HG03097 (cell line): Measurements from ENCODE around the gene ARPP19.
A peak's percentile ranks its signal among the peaks of the same experiment; 100 is the strongest.
"Not testable (repeated sequence)": the region's sequence is repeated elsewhere in the genome, so short reads cannot be mapped to it uniquely, and the experiment has no call there.

Experiments used
- ATAC-seq: cut with Tn5 transposase; IDR thresholded peaks from one replicate; pipeline ENCODE4 v1.9.1; 2021; ENCODE audit not compliant: unreplicated experiment, low FRiP score

The ARPP19 gene

DNA sequence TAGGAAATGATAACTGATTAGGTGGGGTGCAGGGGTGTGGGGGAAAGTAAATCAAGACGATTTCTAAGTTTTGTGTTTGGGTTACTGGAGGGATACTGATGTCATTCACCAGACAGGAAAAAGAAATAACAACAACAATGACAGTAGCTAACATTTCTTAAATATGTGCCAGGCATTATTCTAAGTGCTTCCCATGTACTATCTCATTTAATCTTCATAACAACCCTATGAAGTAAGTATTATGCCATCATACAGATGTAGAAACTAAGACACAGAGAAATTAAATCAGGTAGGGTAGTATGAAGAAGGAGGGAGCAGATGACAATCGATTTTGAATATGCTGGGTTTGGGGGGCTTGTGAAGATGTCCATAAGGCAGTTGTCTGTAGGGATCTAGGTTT lies 53.5 kb downstream of the ARPP19 start:
- ATAC-seq, result no peak

DNA sequence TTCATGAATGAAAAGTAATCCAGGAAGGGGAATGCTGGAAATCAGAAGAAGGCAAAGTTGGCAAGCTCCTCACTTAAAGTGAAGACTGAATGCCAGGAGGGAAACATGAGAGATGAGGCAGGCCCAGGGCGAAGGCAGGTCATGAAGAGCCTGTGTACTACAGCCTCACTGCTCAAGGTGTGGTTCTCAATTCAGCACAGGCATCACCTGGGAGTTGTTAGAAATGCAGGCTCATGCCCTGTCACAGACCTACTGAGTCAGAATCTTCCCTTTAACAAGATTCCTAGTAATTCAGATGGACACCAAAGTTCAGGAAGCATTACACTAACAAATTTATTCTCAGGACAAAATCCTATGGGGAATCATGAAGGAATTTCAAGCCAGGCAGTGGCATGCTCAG lies 54.3 kb downstream of the ARPP19 start:
- ATAC-seq, result no peak

DNA sequence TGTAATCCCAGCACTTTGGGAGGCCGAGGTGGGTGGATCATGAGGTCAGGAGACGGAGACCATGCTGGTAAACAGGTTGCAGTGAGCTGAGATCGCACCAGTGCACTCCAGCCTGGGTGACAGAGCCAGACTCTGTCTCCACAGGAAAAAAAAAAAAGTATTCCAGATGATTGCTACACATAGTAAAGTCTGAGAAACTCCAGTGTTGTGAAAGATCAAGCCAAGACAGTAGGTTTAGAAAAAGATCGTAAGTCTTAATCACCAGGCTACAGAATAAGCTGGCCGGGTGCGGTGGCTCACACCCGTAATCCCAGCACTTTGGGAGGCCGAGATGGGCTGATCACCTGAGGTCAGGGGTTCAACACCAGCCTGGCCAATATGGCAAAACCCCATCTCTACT lies 56.0 kb downstream of the ARPP19 start:
- ATAC-seq, result not testable (repeated sequence)

DNA sequence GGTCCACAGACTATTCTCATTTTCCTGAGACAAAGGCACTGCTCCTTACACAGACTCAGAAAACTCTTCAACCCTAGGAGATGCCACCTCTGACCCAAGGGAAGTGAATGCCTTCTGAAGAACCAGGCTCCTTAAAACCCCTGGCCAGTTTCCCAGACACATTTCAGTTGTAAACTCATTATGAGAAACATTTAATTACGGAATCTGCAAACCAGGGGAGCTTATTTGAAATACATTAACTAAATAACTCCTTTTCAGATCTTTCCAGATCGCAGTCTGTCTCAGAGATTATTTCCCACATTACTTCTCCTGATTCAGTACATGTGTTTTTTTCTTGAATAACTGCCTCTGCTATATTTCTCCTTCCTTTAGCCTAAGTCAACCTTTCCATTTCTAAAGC lies 57.7 kb downstream of the ARPP19 start:
- no peak for ATAC-seq

DNA sequence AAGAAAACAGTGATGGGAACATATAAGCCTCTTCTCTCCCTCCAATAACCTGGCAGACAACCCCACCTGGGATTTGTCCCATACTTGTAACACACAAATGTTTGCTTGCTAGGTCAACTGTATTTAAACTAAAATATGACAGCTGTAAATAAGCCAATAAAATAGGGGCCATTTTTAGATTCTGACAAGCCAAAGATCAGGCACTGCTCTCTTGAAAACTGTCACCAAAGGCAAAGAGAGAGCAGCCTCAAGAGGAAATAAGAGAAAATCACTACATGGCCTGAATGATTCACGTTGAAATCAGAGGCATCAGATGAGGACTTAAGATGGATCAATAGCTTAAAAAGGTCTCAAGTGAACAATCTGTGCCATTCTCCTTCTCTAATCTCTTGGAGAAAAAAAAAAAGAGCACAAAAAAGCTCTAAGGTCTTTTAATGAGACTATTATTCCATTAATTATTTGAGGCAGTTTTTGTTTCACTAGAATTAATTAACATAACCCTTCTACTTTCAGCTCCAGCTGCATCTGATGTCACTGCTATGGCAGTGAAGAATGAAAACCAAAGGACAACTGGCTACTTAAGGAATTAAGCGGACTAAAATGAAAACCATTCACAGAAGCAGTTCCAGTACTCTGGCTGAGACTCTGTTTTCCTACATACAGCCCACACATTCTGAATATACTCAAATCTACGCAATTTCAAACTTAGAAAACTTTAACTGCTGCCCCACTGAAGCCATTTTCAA lies 59.2 kb downstream of the ARPP19 start:
- no peak for ATAC-seq

DNA sequence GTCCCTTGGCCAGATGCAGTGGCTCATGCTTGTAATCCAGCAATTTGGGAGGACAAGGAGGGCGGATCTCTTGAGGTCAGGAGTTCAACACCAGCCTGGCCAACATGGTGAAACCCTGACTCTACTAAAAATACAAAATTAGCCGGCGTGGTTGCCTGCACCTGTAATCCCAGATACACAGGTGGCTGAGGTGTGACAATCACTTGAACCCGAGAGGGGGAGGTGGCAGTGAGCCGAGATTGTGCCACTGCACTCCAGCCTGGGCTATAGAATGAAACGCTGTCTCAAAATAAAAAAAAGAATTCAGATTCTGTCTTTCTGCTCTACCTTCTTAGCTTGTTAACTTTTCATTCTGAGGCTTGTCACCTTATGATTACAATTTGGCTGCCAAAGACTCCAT lies 62.3 kb downstream of the ARPP19 start:
- ATAC-seq, result no peak

DNA sequence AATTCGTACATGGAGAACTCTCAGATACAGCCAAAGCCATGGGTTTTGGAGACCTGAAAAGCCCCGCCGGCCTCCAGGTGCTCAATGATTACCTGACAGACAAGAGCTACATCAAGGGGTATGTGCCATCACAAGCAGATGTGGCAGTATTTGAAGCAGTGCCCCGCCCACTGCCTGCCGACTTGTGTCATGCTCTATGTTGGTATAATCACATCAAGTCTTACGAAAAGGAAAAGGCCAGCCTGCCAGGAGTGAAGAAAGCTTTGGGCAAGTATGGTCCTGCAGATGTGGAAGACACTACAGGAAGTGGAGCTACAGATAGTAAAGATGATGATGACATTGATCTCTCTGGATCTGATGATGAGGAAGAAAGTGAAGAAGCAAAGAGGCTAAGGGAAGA lies 63.7 kb downstream of the ARPP19 start:
- ATAC-seq, result no peak

DNA sequence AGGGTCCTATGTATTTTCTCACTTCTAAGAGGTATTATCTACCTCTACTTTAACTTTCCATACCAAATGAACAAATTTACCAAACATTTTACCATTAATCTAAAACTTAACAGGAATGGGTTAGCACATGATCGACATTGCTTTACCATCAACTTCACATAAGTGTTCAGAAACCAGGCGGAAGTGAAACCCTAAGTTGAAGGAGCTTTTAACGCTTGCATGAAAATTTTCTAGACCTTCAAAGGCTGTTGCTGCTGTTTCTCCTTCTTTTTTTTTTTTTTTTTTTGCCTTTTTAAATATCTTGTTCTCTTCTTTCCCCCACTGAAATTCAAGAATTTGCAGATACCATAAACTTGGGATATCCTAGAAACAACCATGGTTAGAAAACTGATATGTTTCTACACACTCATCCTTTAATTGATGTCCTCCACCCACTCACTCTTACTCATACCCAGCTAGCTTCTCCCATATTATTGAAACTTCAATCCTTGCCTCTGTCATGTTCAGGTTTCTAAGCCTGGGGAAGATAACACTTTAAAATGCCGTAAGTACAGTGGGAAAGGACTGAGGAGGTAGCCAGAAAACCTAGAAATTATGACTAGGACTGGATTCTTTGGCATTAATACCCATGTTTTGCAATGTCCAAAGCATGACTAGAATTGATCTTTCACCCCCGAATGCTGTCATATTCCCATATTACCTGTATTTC lies 64.9 kb downstream of the ARPP19 start:
- ATAC-seq, result peak; percentile 63

DNA sequence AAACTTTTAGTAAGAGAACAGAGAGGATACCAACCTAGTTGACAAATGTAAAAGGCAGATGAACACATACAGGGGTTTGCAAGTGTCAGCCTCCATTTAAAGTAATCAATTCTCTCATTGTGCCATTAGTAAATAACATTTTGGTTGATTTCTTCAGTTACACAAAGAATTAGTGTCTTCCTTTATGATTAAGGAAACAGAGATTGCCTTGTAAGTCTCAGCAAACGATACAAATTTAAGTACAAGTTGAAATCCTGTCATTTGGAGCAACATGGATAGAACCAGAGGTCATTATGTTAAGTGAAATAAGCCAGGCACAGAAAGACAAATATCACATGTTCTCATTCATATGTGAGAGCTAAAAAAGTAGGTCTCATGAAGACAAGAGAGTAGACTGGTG lies 66.2 kb downstream of the ARPP19 start:
- no peak for ATAC-seq

DNA sequence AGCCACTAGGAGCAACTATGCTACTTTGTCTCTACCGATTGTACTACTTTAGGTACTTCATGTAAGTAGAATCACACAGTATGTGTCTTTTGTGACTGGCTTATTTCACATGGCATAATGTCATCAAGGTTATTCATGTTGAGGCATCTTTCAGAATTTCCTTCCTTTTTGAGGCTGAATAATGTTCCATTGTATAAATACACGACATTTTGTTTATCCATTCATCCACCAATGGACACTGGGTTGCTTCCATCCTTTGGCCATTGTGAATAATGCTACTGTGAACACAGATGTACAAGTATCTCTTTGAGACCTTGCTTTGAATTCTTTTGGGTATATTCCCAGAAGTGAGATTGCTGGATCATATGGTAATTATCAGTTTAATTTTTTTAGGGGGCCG lies 69.3 kb downstream of the ARPP19 start:
- no peak for ATAC-seq

DNA sequence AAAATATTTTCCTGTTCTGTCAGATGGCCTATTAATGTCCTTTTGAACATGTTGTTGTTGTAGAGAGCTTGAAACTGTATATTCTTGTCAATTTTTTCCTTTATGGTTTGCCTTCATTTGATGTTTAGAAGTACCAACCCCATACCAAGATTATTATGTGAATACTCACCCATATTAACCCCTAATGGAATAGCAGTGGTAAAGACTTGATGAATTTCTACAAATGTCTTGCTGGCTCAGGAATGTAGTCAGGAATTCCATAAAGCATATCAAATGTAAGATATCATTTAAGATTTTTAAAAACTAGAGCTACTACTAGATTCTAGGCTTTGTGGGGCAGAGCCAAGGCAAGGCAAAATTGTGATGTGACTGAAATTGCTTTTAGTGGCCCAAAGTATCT lies 70.1 kb downstream of the ARPP19 start:
- ATAC-seq, result no peak
